Measurements from ENCODE around the gene AQP12A. TPM values are rescaled to one million over a fixed set of nuclear protein-coding genes. Genes with fewer than 3 reads are reported as not detected.

The AQP12A gene
- total and polyA plus RNA-seq, 2 donors (not counting 1 experiment from before 2014, with no cell fraction given) = not detected

- intact Hi-C loops (cut with micrococcal nuclease) = no loop called here
- peaks cover 7% of the 10 kb centered on the region for H3K27me3 Mint-ChIP-seq
Measured at GRCh38 chr2:240725266-240725665, 33.6 kb downstream of the AQP12A start.

GRCh38 chr2:240725671-240726070 lies 34.0 kb downstream of the AQP12A start:
- no peaks in the 10 kb centered on the region for H3K4me1 Mint-ChIP-seq
- ChIA-PET CTCF (no interaction called here), POLR2A (no interaction called here)
- Histone ChIP-seq H4K20me1 (ENCODE audit: control insufficient read depth, insufficient read depth, low read length, poor library complexity, severe bottlenecking) (no peaks in the 10 kb centered on the region), H3K27me3 (replicated peaks in 1 of 4; ENCODE audit: control extremely low read depth in 1 of 4, control insufficient read depth in 3 of 4, insufficient read depth in 4 of 4, low read length in 3 of 4) (peaks cover 0 to 7% (median 0%) of the 10 kb centered on the region in 4 experiments), H3K27ac (ENCODE audit: low read length in 2 of 2) (no peak overlapping the region), H3K79me2 (ENCODE audit: control insufficient read depth, insufficient read depth, low read length) (no peaks in the 10 kb centered on the region), H3K4me3 (ENCODE audit: control extremely low read depth in 1 of 5, extremely low read depth in 1 of 5, insufficient read depth in 1 of 5, low read depth in 2 of 5, low read length in 4 of 5) (no peak overlapping the region), H3K9ac (ENCODE audit: low read length) (no peak overlapping the region), H3K4me1 (ENCODE audit: control insufficient read depth in 2 of 2, insufficient read depth in 2 of 2, low read length in 2 of 2) (no peaks in the 10 kb centered on the region), H2AFZ (ENCODE audit: insufficient read depth, low read depth, low read length, poor library complexity, severe bottlenecking) (no peak overlapping the region), H3K4me2 (replicated peaks; ENCODE audit: low read depth, low read length, poor library complexity, severe bottlenecking) (no peak overlapping the region), H3K36me3 (replicated peaks in 1 of 2; ENCODE audit: control extremely low read depth in 1 of 2, control insufficient read depth in 1 of 2, extremely low read depth in 1 of 2, insufficient read depth in 2 of 2, low read length in 1 of 2) (no peaks in the 10 kb centered on the region), H3K9me3 (ENCODE audit: control extremely low read depth in 1 of 3, control insufficient read depth in 2 of 3, insufficient read depth in 1 of 3, low read length in 2 of 3) (no peaks in the 10 kb centered on the region)
- H3K27me3 Mint-ChIP-seq = peaks cover 7% of the 10 kb centered on the region
- TF ChIP-seq EZH2 (IDR thresholded peaks at IDR 0.05; ENCODE audit: borderline replicate concordance, insufficient read depth, low read depth, low read length, poor library complexity, severe bottlenecking) (no peak), CTCF (IDR thresholded peaks at IDR 0.05) (no peak)
- ATAC-seq (ENCODE audit: low read depth) = no peak
- H3K27ac Mint-ChIP-seq = no peak overlapping the region
- 57% methylated on average over 4 of the region's 7 CpGs for WGBS (ENCODE audit: insufficient coverage)
- no peak overlapping the region for H3K4me3 Mint-ChIP-seq
- H3K9me3 Mint-ChIP-seq (ENCODE audit: insufficient read depth) = no peaks in the 10 kb centered on the region
- no peak for DNase-seq
- intact Hi-C loops (cut with micrococcal nuclease) = no loop called here

More at GRCh38 chr2:240725266-240725665, 33.6 kb downstream of the AQP12A start:
- TF ChIP-seq CTCF (IDR thresholded peaks at IDR 0.05) = no peak
- TF ChIP-seq EZH2 (IDR thresholded peaks at IDR 0.05; ENCODE audit: borderline replicate concordance, insufficient read depth, low read depth, low read length, poor library complexity, severe bottlenecking) = no peak
- ChIA-PET CTCF (no interaction called here), POLR2A (no interaction called here)
- Mint-ChIP-seq H3K4me1 (no peaks in the 10 kb centered on the region), H3K4me3 (no peak overlapping the region), H3K9me3 (ENCODE audit: insufficient read depth) (no peaks in the 10 kb centered on the region), H3K27ac (no peak overlapping the region)
- H3K27me3 ChIP-seq (replicated peaks in 1 of 4; ENCODE audit: control extremely low read depth in 1 of 4, control insufficient read depth in 3 of 4, insufficient read depth in 4 of 4, low read length in 3 of 4) = peaks cover 0 to 7% (median 0%) of the 10 kb centered on the region in 4 experiments
- no peak overlapping the region for H3K9ac ChIP-seq (ENCODE audit: low read length)
- H2AFZ ChIP-seq (ENCODE audit: insufficient read depth, low read depth, low read length, poor library complexity, severe bottlenecking) = no peak overlapping the region
- DNase-seq (no peak), ATAC-seq (ENCODE audit: low read depth) (no peak)
- 85% methylated on average over 12 of the region's 12 CpGs for WGBS (ENCODE audit: insufficient coverage)
- no peak overlapping the region for H3K4me3 ChIP-seq (ENCODE audit: control extremely low read depth in 1 of 5, extremely low read depth in 1 of 5, insufficient read depth in 1 of 5, low read depth in 2 of 5, low read length in 4 of 5)
- H3K27ac ChIP-seq (ENCODE audit: low read length in 2 of 2) = no peak overlapping the region
- H4K20me1 ChIP-seq (ENCODE audit: control insufficient read depth, insufficient read depth, low read length, poor library complexity, severe bottlenecking) = no peaks in the 10 kb centered on the region
- no peaks in the 10 kb centered on the region for H3K79me2 ChIP-seq (ENCODE audit: control insufficient read depth, insufficient read depth, low read length)
- no peaks in the 10 kb centered on the region for H3K9me3 ChIP-seq (ENCODE audit: control extremely low read depth in 1 of 3, control insufficient read depth in 2 of 3, insufficient read depth in 1 of 3, low read length in 2 of 3)
- H3K4me2 ChIP-seq (replicated peaks; ENCODE audit: low read depth, low read length, poor library complexity, severe bottlenecking) = no peak overlapping the region
- no peaks in the 10 kb centered on the region for H3K4me1 ChIP-seq (ENCODE audit: control insufficient read depth in 2 of 2, insufficient read depth in 2 of 2, low read length in 2 of 2)
- H3K36me3 ChIP-seq (replicated peaks in 1 of 2; ENCODE audit: control extremely low read depth in 1 of 2, control insufficient read depth in 1 of 2, extremely low read depth in 1 of 2, insufficient read depth in 2 of 2, low read length in 1 of 2) = no peaks in the 10 kb centered on the region
